Lower lobe of right lung (tissue), 2 donors: Measurements from ENCODE around the gene ANKRD16. TPM values are rescaled to one million over a fixed set of nuclear protein-coding genes. Genes with fewer than 3 reads are reported as not detected.
"Not testable (repeated sequence)": the region's sequence is repeated elsewhere in the genome, so short reads cannot be mapped to it uniquely, and the experiment has no call there.

Source experiments
- ATAC-seq, 2 donors: fragments of 200-7000 bp; cut with Tn5 transposase; one replicate each; pipeline ENCODE4 v1.9.1; 2020 to 2022; ENCODE audit warnings: mild to moderate bottlenecking in 2 of 2, moderate library complexity in 2 of 2
- DNase-seq: peaks from one replicate; pipeline ENCODE4 v3.0.0-alpha.2; 2020
- H3K27ac ChIP-seq: fragments of 200-600 bp; one replicate; pipeline ENCODE4 v1.8.0; 2022
- H3K27me3 ChIP-seq: fragments of 200-600 bp; one replicate; pipeline ENCODE4 v1.8.0; 2022; ENCODE audit warnings: low read depth
- H3K36me3 ChIP-seq: fragments of 200-600 bp; one replicate; pipeline ENCODE4 v1.8.0; 2022; ENCODE audit warnings: mild to moderate bottlenecking
- H3K4me1 ChIP-seq: fragments of 200-600 bp; one replicate; pipeline ENCODE4 v1.8.0; 2022
- H3K4me3 ChIP-seq: fragments of 200-600 bp; one replicate; pipeline ENCODE4 v1.8.0; 2022; ENCODE audit warnings: mild to moderate bottlenecking
- H3K9me3 ChIP-seq: fragments of 200-600 bp; one replicate; pipeline ENCODE4 v1.8.0; 2022
- CTCF ChIP-seq: fragments of 200-600 bp; IDR thresholded peaks from one replicate; pipeline ENCODE4 v1.8.0; 2022; ENCODE audit warnings: antibody characterized with exemption, mild to moderate bottlenecking
- intact Hi-C: fragments of 100-400 bp; cut with DNase I; formaldehyde crosslinking; loops from one replicate; pipeline ENCODE4 v1.11.0; 2022
- total RNA-seq: library from RNA; stranded (reverse); fragmentation: NEBNext Ultra II Directional; extraction: Animal tissue kit (Norgen Biotek cat#: 25700); gene quantifications from one replicate; pipeline ENCODE4 v1.2.1, GENCODE V29; 2021
- donor health status: DM: no; HTN: yes; CAD: no; lungs with severe emphysema.

ANKRD16 gene
- total RNA-seq, 1 donor from 2014 or later = 5.6 TPM

DNA sequence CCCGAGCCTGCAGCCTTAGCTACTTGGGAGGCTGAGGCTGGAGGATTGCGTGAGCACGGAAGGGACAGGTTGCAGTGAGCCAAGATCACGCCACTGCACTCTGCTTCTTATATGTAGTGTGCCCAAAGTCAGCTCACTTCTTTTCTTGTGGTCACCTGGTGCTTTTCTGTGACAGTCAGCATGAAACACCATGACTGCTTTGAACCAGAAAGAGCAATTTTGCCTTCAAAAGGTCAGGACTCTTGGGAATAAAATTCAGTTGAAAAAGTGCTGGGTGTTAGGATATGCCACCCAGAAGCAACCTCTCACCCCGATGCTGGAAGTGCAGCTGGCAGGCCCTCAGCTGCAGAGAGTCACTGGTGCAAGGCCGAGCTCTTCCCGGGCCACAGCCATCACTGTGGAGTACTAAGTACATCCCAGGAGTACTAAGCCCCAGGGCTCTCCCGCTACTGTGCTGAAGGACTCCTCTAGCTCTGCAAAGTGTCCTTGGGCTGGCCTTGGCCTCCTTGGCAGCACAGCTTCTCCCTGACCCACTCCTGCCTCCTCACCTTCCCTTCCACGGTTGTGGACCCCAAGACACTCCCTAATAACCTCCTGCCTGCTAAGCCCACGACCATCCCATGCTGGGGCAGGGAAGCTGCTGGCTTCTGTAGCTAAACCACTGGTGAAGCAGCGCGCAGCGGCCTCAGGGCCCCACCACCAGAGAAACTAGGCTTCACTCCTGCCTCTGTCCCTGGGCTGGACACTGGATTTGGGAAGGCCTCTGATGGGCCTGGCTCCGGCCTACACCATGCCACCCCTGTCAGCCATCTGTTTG is 58.9 kb downstream of the ANKRD16 start:
- intact Hi-C loops = no loop called here
- no peaks in the 10 kb centered on the region for H3K9me3 ChIP-seq
- no peak for ATAC-seq

GRCh38 chr10:5829267-5829666 is 60.4 kb downstream of the ANKRD16 start:
- H3K36me3 ChIP-seq = no peaks in the 10 kb centered on the region
- H3K27ac ChIP-seq = no peak overlapping the region
- no peak for TF ChIP-seq CTCF
- no peaks in the 10 kb centered on the region for H3K9me3 ChIP-seq
- no peaks in the 10 kb centered on the region for H3K27me3 ChIP-seq
- H3K4me3 ChIP-seq = no peak overlapping the region
- DNase-seq (no peak), ATAC-seq (no peak)
- intact Hi-C loops = no loop called here
- H3K4me1 ChIP-seq = no peaks in the 10 kb centered on the region

More for the DNA sequence above, 58.9 kb downstream of the ANKRD16 start:
- no peaks in the 10 kb centered on the region for H3K4me1 ChIP-seq
- H3K27ac ChIP-seq = no peak overlapping the region
- no peak for TF ChIP-seq CTCF
- DNase-seq = no peak
- no peaks in the 10 kb centered on the region for H3K27me3 ChIP-seq
- H3K36me3 ChIP-seq = no peaks in the 10 kb centered on the region
- no peak overlapping the region for H3K4me3 ChIP-seq

- no peak for DNase-seq
- intact Hi-C loops = no loop called here
- no peaks in the 10 kb centered on the region for H3K4me1 ChIP-seq
- no peak for ATAC-seq
- no peaks in the 10 kb centered on the region for H3K27me3 ChIP-seq
- H3K27ac ChIP-seq = no peak overlapping the region
- no peak for TF ChIP-seq CTCF
- no peaks in the 10 kb centered on the region for H3K36me3 ChIP-seq
- no peak overlapping the region for H3K4me3 ChIP-seq
- H3K9me3 ChIP-seq = no peaks in the 10 kb centered on the region
Observed at GRCh38 chr10:5828725-5829124, 61.0 kb downstream of the ANKRD16 start.

GRCh38 chr10:5827841-5828240 is 61.9 kb downstream of the ANKRD16 start:
- no peak overlapping the region for H3K27ac ChIP-seq
- ATAC-seq (no peak), DNase-seq (no peak)
- H3K27me3 ChIP-seq = no peaks in the 10 kb centered on the region
- H3K4me1 ChIP-seq = no peaks in the 10 kb centered on the region
- no peaks in the 10 kb centered on the region for H3K36me3 ChIP-seq
- no peaks in the 10 kb centered on the region for H3K9me3 ChIP-seq
- no peak overlapping the region for H3K4me3 ChIP-seq
- intact Hi-C loops = no loop called here
- no peak for TF ChIP-seq CTCF

GRCh38 chr10:5826511-5826910 is 63.2 kb downstream of the ANKRD16 start:
- ATAC-seq, H3K27ac ChIP-seq, H3K9me3 ChIP-seq, H3K27me3 ChIP-seq, intact Hi-C loops, H3K36me3 ChIP-seq, H3K4me3 ChIP-seq, H3K4me1 ChIP-seq, DNase-seq: not testable (repeated sequence)

- intact Hi-C loops = no loop called here
- no peaks in the 10 kb centered on the region for H3K36me3 ChIP-seq
- H3K4me1 ChIP-seq = peaks cover 11% of the 10 kb centered on the region
- H3K9me3 ChIP-seq = no peaks in the 10 kb centered on the region
- ATAC-seq (peak in 1 of 2 donors; percentile 50), DNase-seq (no peak)
- no peak overlapping the region for H3K4me3 ChIP-seq
- H3K27ac ChIP-seq = no peak overlapping the region
- TF ChIP-seq CTCF = no peak
- H3K27me3 ChIP-seq = no peaks in the 10 kb centered on the region
Observed at GRCh38 chr10:5818894-5819293, 70.8 kb downstream of the ANKRD16 start.
